BE2C (cell line): ENCODE results near the gene OTUD1. TPM values are rescaled to one million over a fixed set of nuclear protein-coding genes. Genes with fewer than 3 reads are reported as not detected.
"Not testable (repeated sequence)": the region's sequence is repeated elsewhere in the genome, so short reads cannot be mapped to it uniquely, and the experiment has no call there.

Experiments
- DNase-seq: peaks from one replicate; pipeline ENCODE4 v3.0.0-alpha.2; 2020
- H3K27me3 ChIP-seq: fragments of 250-450 bp; sonication (Bioruptor Pico); 2 replicates; pipeline ENCODE4 v1.5.1; 2020; ENCODE audit warnings: mild to moderate bottlenecking
- H3K36me3 ChIP-seq: fragments of 250-450 bp; sonication (Bioruptor Pico); 2 replicates; pipeline ENCODE4 v1.5.1; 2020; ENCODE audit warnings: mild to moderate bottlenecking
- H3K4me1 ChIP-seq: fragments of 250-450 bp; sonication (Bioruptor Pico); 2 replicates; pipeline ENCODE4 v1.5.1; 2020
- H3K4me3 ChIP-seq: 2 replicates; pipeline ENCODE4 v1.5.1; 2011; ENCODE audit warnings: low read depth, low read length
- H3K9me3 ChIP-seq: fragments of 250-450 bp; sonication (Bioruptor Pico); 2 replicates; pipeline ENCODE4 v1.5.1; 2020
- polyA plus RNA-seq: library from polyadenylated mRNA; unstranded; fragments of >200 nt; gene quantifications from one replicate; pipeline ENCODE4 v1.2.1, GENCODE V29; 2012; ENCODE audit warnings: low read depth, missing spikeins; ENCODE audit not compliant: insufficient read length, insufficient read depth
- TF ChIP-seq, protein P1 (sequence below): IDR thresholded peaks from 2 replicates; pipeline ENCODE4 v1.5.1; 2012; ENCODE audit warnings: mild to moderate bottlenecking, low read depth, low read length

The OTUD1 gene, protein sequence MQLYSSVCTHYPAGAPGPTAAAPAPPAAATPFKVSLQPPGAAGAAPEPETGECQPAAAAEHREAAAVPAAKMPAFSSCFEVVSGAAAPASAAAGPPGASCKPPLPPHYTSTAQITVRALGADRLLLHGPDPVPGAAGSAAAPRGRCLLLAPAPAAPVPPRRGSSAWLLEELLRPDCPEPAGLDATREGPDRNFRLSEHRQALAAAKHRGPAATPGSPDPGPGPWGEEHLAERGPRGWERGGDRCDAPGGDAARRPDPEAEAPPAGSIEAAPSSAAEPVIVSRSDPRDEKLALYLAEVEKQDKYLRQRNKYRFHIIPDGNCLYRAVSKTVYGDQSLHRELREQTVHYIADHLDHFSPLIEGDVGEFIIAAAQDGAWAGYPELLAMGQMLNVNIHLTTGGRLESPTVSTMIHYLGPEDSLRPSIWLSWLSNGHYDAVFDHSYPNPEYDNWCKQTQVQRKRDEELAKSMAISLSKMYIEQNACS
- 0.74 TPM for polyA plus RNA-seq

GRCh38 chr10:23438547-23439451, at the start of gene OTUD1:
OTUD1 (plus strand) TSS chr10:23439075; CDS start chr10:23439458, 383 bp downstream.
- TF ChIP-seq, protein P1, sequence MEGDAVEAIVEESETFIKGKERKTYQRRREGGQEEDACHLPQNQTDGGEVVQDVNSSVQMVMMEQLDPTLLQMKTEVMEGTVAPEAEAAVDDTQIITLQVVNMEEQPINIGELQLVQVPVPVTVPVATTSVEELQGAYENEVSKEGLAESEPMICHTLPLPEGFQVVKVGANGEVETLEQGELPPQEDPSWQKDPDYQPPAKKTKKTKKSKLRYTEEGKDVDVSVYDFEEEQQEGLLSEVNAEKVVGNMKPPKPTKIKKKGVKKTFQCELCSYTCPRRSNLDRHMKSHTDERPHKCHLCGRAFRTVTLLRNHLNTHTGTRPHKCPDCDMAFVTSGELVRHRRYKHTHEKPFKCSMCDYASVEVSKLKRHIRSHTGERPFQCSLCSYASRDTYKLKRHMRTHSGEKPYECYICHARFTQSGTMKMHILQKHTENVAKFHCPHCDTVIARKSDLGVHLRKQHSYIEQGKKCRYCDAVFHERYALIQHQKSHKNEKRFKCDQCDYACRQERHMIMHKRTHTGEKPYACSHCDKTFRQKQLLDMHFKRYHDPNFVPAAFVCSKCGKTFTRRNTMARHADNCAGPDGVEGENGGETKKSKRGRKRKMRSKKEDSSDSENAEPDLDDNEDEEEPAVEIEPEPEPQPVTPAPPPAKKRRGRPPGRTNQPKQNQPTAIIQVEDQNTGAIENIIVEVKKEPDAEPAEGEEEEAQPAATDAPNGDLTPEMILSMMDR, result no peak
- peak within 1 kb of the TSS; percentile 55 for H3K4me3 ChIP-seq
- no peaks in the 10 kb centered on the region for H3K9me3 ChIP-seq
- H3K27me3 ChIP-seq, result peaks cover 21% of the 10 kb centered on the region
- no peaks in the 10 kb centered on the region for H3K4me1 ChIP-seq
- peak; percentile 88 for DNase-seq
- H3K36me3 ChIP-seq, result no peaks in the 10 kb centered on the region

- H3K9me3 ChIP-seq, H3K4me3 ChIP-seq, H3K4me1 ChIP-seq, DNase-seq, H3K36me3 ChIP-seq, H3K27me3 ChIP-seq: not testable (repeated sequence)
These were observed 48.5 kb upstream of the OTUD1 start for GRCh38 chr10:23390408-23390807.

DNA sequence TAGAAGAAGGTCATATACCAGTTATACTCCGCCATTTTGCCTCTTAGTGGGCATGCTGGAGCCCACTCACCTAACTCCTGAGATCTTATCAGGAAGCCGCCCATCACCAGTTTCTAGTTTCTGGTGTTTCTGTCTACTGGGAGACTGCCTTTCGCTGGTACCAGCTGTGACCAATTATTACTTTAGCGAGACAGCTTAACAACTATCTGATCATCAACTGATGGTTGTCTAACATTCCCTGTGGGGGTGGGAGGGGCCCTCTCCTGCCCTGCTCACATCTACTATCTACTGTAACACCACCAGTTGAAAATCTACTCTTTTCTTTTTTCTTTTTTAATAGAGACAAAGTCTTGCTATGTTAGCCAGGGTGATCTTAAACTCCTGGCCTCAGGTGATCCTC, 48.1 kb upstream of the OTUD1 start:
- Histone ChIP-seq H3K27me3 (no peaks in the 10 kb centered on the region), H3K4me3 (no peak overlapping the region), H3K4me1 (no peaks in the 10 kb centered on the region), H3K9me3 (no peaks in the 10 kb centered on the region), H3K36me3 (no peaks in the 10 kb centered on the region)
- TF ChIP-seq, protein P1, result no peak
- DNase-seq, result no peak

DNA sequence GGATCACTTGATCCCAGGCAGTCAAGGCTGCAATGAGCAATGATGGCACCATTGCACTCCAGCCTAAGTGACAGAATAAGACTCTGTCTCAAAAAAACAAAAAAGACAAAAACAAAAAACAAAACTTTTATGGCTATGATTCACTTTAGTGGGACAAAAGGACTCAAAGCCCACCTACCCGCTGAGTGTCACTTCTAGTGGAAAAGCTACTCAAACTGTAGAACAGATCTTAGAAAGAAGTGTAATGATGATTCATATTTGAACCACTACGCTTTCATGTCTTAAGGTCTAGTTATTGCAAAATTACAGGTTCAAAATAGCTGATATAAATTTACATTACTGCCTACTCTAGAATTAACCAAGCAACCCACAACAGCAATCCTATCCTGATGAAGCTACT, 47.1 kb upstream of the OTUD1 start:
- H3K4me3 ChIP-seq, result no peak overlapping the region
- no peaks in the 10 kb centered on the region for H3K4me1 ChIP-seq
- no peaks in the 10 kb centered on the region for H3K36me3 ChIP-seq
- no peaks in the 10 kb centered on the region for H3K27me3 ChIP-seq
- no peaks in the 10 kb centered on the region for H3K9me3 ChIP-seq
- TF ChIP-seq, protein P1, result no peak
- DNase-seq, result no peak

- TF ChIP-seq, protein P1, result no peak
- no peaks in the 10 kb centered on the region for H3K9me3 ChIP-seq
- no peaks in the 10 kb centered on the region for H3K36me3 ChIP-seq
- H3K4me1 ChIP-seq, result no peaks in the 10 kb centered on the region
- no peak for DNase-seq
- no peak overlapping the region for H3K4me3 ChIP-seq
- H3K27me3 ChIP-seq, result no peaks in the 10 kb centered on the region
These were observed 43.9 kb upstream of the OTUD1 start for GRCh38 chr10:23395017-23395416.

- Histone ChIP-seq H3K9me3 (no peaks in the 10 kb centered on the region), H3K36me3 (no peaks in the 10 kb centered on the region), H3K4me3 (no peak overlapping the region), H3K27me3 (no peaks in the 10 kb centered on the region), H3K4me1 (no peaks in the 10 kb centered on the region)
- no peak for DNase-seq
- TF ChIP-seq, protein P1, result no peak
These were observed 42.2 kb upstream of the OTUD1 start for GRCh38 chr10:23396695-23397094.
